OCI-LY1 (cell line): ENCODE measurements around the gene BORA.

ENCODE experiments used
- CTCF ChIP-seq: fragments of 200-600 bp; sonication (generic), shearing (Covaris generic); IDR thresholded peaks from 2 replicates; pipeline ENCODE4 v1.5.1; 2017; ENCODE audit warnings: mild to moderate bottlenecking, antibody characterized with exemption, low read length, moderate library complexity, mixed read lengths
- EZH2 ChIP-seq: fragments of 200-600 bp; sonication (generic), shearing (Covaris generic); IDR thresholded peaks from 2 replicates; pipeline ENCODE4 v1.8.0; 2017; ENCODE audit warnings: borderline replicate concordance, mixed run types, mild to moderate bottlenecking, antibody characterized with exemption, low read length, moderate library complexity, mixed read lengths

GRCh38 chr13:72737033-72737432 is 9.3 kb downstream of the BORA start:
- TF ChIP-seq CTCF (no peak), EZH2 (no peak)
